Naive thymus-derived CD8-positive, alpha-beta T cell (primary cell): ENCODE data around the gene TTC4. TPM values are rescaled to one million over a fixed set of nuclear protein-coding genes. Genes with fewer than 3 reads are reported as not detected.

Experiments
- ATAC-seq, 2 donors: fragments of 150-1000 bp; cut with Tn5 transposase in 1 of 2; sonication (Bioruptor Pico), chemical (Tn5 transposase) in 1 of 2; 1 replicate in 1 of 2; 2 replicates in 1 of 2; pipeline ENCODE4 v1.10.0; 2021; ENCODE audit warnings: mild to moderate bottlenecking in 2 of 2, moderate library complexity in 2 of 2
- POLR2A ChIA-PET: fragments of 350-600 bp; sonication (Branson Sonifier 250); formaldehyde crosslinking; loops from one replicate; lab custom pipeline; 2021; ENCODE audit warnings: antibody characterized with exemption; lab: Charles Lee
- DNase-seq, 10 donors: peaks; one replicate each; pipeline versions ENCODE4 v3.0.0 to v3.0.0-alpha.2; 2020 to 2022
- H3K27ac Mint-ChIP-seq, 10 donors: one replicate each; pipeline ENCODE4 v1.8.0; 2020 to 2022; ENCODE audit warnings: mild to moderate bottlenecking in 10 of 10, mixed read lengths in 10 of 10, moderate library complexity in 4 of 10, inconsistent platforms in 1 of 10
- H3K27me3 Mint-ChIP-seq, 5 donors: one replicate each; pipeline ENCODE4 v1.8.0; 2021 to 2022; ENCODE audit warnings: mixed read lengths in 5 of 5
- H3K36me3 Mint-ChIP-seq, 3 donors: one replicate each; pipeline ENCODE4 v1.8.0; 2020 to 2022; ENCODE audit warnings: mixed read lengths in 3 of 3, mild to moderate bottlenecking in 2 of 3, inconsistent platforms in 1 of 3
- H3K4me1 Mint-ChIP-seq, 4 donors: one replicate each; pipeline ENCODE4 v1.8.0; 2021 to 2022; ENCODE audit warnings: mixed read lengths in 4 of 4
- H3K4me3 Mint-ChIP-seq, 10 donors: one replicate each; pipeline ENCODE4 v1.8.0; 2020 to 2022; ENCODE audit warnings: mild to moderate bottlenecking in 10 of 10, mixed read lengths in 10 of 10, moderate library complexity in 6 of 10, inconsistent platforms in 1 of 10
- H3K9me3 Mint-ChIP-seq, 9 donors: one replicate each; pipeline ENCODE4 v1.8.0; 2020 to 2022; ENCODE audit warnings: mixed read lengths in 9 of 9, mild to moderate bottlenecking in 3 of 9, inconsistent platforms in 1 of 9, moderate library complexity in 1 of 9
- polyA plus RNA-seq, 3 donors: library from polyadenylated mRNA; unstranded; fragments of 300-500 nt; fragmentation: Illumina TruSeq; gene quantifications; one replicate each; pipeline ENCODE4 v1.2.3, GENCODE V29; 2021
- total RNA-seq, 8 experiments: library from RNA in 2 of 8; stranded (reverse) in 2 of 8; gene quantifications; one replicate each; pipeline ENCODE4 v1.2.3 and lab custom pipeline; 2021 to 2026

TTC4 gene
- total and polyA plus RNA-seq, 5 experiments from 2014 or later: 18.7 to 23.2 (median 22.6) TPM

DNA sequence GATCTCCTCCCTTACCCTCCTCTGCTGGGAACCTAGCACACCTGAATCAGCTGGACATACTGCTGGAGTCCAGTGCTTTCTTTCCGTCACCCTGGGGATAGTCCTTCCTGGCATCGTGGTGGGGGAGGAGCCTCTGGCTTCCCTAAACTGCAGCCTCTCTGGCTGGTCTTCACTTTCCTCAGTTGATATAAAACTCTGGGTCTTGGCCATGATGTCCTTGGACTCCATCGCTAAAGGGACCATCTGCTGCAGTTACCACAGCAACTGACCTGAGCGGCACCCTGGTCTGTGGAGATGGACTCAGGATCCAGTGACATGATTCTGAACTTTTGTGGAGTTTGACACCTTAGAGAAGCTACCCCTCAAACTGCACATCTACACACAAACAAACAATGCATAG lies 25.9 kb downstream of the TTC4 start:
- Mint-ChIP-seq H3K27ac (peak overlapping the region in 2 of 10 donors; percentile 36 to 40), H3K27me3 (no peaks in the 10 kb centered on the region), H3K36me3 (peaks cover 0 to 67% (median 9%) of the 10 kb centered on the region in 3 donors), H3K4me3 (no peak overlapping the region), H3K4me1 (peaks cover 0 to 5% (median 3%) of the 10 kb centered on the region in 4 donors), H3K9me3 (no peaks in the 10 kb centered on the region)
- DNase-seq: no peak
- no peak for ATAC-seq
- POLR2A ChIA-PET: no interaction called here

DNA sequence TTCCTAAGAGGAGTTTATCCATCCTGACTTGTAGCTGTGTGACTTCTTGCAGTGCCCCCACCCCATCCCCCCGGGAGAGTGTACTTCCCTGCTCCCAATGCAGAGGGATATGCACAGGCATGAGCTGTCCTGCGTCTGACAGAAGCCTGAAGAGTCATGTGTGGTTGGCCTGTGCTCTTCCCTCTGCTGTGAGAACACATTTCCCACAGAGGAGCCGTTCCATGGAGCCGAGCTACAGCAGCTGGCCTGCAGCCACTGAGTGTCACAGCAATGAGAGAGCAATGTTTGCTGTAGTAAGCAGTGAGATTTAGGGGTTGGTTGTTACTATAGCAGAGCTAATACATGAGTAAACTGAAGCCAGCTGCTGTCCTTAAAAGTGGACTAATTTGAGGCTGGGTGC lies 26.6 kb downstream of the TTC4 start:
- POLR2A ChIA-PET: no interaction called here
- Mint-ChIP-seq H3K27ac (peak overlapping the region in 3 of 10 donors; percentile 20 to 61 (median 55)), H3K27me3 (no peaks in the 10 kb centered on the region), H3K36me3 (peaks cover 0 to 60% (median 4%) of the 10 kb centered on the region in 3 donors), H3K4me3 (no peak overlapping the region), H3K4me1 (peaks cover 0 to 2% (median 0%) of the 10 kb centered on the region in 4 donors), H3K9me3 (no peaks in the 10 kb centered on the region)
- ATAC-seq (no peak), DNase-seq (no peak)

DNA sequence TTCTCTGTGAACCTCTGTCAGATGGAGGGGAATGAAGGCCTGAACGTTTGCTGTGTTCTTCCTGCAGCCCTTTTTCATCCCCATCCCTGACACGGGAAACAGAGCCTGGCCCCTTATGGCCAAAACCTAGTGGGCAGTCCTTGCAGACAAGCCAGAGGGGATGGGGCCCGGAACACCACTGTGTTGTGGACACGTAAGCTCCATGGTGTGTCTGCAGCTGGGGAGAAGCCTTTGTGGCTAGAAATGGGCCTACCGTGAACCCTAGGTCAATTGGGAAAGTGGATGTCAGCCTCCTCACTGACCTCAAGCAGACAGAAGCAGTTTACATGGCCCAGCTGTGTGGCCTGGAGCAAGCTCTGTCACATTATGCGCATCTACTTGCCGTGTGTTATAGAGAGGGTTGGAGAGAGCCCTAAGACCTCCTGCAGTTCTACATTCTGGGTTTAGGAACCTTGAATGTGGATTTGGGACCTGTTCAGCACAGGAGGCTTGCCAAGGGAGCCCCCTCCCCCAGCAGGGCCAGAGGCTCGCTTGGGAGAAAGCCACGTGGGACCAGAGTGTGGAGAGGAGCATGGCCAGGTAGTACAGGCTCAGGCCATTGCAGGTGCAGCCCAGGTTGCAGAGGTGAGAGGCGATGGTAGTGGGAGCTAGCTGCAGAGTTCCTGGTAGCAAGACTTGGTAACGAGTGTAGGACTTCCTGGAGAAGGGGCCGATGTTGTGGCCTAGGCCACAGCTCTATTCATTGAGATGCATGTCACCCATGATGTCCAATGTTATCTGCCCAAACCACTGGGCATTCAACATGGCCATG lies 28.0 kb downstream of the TTC4 start:
- ATAC-seq: no peak
- Mint-ChIP-seq H3K4me1 (peaks cover 0 to 2% (median 0%) of the 10 kb centered on the region in 4 donors), H3K27ac (peak overlapping the region in 1 of 10 donors; percentile 66), H3K9me3 (no peaks in the 10 kb centered on the region), H3K36me3 (peaks cover 0 to 47% (median 4%) of the 10 kb centered on the region in 3 donors), H3K27me3 (no peaks in the 10 kb centered on the region), H3K4me3 (no peak overlapping the region)
- POLR2A ChIA-PET: no interaction called here
- no peak for DNase-seq

DNA sequence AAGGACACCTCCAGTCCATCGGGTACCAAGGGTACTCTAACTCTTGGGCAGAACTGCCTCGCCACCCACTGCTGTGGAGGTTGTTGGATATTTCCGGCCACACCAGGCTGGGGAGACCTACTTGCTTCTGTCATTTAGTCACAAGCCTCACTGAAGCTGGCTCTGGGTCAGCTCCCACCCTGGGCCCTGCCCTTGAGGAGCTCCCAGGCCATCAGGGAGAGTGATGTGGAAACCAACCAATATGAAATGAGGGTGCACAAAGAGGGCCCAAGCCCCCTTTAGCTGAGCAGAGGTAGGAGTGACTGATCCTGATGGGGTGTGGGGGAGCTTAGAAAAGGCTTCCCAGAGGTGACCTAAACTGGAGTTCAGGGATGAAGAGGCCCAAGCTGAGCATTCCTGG lies 29.0 kb downstream of the TTC4 start:
- Mint-ChIP-seq H3K9me3 (no peaks in the 10 kb centered on the region), H3K4me3 (no peak overlapping the region), H3K27me3 (no peaks in the 10 kb centered on the region), H3K27ac (peak overlapping the region in 1 of 10 donors; percentile 62), H3K36me3 (peaks cover 0 to 37% (median 4%) of the 10 kb centered on the region in 3 donors), H3K4me1 (peaks cover 0 to 2% (median 0%) of the 10 kb centered on the region in 4 donors)
- no peak for DNase-seq
- no peak for ATAC-seq
- POLR2A ChIA-PET: no interaction called here

DNA sequence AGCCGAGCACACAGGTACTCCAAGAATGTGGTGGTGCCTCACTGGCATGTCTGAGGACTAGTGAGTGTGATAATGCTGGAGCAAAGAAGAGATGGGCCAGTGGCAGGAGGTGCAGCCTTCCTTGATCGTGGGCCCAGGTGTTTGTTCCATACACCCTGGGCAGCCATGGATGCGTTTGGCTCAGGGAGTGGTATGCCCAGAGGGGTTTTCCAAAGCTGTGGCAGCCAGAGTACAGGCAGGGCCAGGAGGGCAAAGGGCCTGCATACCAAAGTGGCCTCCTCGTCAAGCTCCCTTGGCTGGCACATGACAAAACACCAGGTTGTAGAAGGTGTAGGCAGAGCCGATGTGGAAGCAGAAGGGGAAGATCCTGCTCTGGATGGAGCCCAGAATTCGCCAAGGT lies 29.6 kb downstream of the TTC4 start:
- Mint-ChIP-seq H3K27ac (no peak overlapping the region), H3K36me3 (peaks cover 0 to 31% (median 4%) of the 10 kb centered on the region in 3 donors), H3K4me3 (no peak overlapping the region), H3K27me3 (no peaks in the 10 kb centered on the region), H3K4me1 (peaks cover 0 to 2% (median 0%) of the 10 kb centered on the region in 4 donors), H3K9me3 (no peaks in the 10 kb centered on the region)
- DNase-seq (no peak), ATAC-seq (no peak)
- POLR2A ChIA-PET: no interaction called here

DNA sequence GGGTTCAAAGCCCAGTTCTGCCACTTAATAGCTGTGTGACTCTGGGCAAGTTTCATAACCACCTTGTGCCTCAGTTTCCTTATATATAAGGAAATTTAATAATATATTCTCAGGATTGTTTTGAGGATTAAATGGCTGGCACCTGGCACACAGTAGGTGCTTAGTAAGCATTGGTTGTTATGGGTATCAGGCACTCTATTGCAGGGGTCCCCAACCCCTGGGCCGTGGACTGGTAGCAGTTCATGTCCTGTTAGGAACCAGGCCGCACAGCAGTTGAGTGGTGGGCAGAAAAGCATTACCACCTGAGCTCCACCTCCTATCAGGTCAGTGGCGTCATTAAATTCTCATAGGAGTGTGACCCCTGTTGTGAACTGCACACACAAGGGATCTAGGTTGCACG lies 30.2 kb downstream of the TTC4 start:
- POLR2A ChIA-PET: no interaction called here
- Mint-ChIP-seq H3K4me3 (no peak overlapping the region), H3K9me3 (no peaks in the 10 kb centered on the region), H3K27ac (no peak overlapping the region), H3K4me1 (peaks cover 0 to 2% (median 0%) of the 10 kb centered on the region in 4 donors), H3K27me3 (no peaks in the 10 kb centered on the region), H3K36me3 (peaks cover 0 to 25% (median 4%) of the 10 kb centered on the region in 3 donors)
- DNase-seq (no peak), ATAC-seq (no peak)

DNA sequence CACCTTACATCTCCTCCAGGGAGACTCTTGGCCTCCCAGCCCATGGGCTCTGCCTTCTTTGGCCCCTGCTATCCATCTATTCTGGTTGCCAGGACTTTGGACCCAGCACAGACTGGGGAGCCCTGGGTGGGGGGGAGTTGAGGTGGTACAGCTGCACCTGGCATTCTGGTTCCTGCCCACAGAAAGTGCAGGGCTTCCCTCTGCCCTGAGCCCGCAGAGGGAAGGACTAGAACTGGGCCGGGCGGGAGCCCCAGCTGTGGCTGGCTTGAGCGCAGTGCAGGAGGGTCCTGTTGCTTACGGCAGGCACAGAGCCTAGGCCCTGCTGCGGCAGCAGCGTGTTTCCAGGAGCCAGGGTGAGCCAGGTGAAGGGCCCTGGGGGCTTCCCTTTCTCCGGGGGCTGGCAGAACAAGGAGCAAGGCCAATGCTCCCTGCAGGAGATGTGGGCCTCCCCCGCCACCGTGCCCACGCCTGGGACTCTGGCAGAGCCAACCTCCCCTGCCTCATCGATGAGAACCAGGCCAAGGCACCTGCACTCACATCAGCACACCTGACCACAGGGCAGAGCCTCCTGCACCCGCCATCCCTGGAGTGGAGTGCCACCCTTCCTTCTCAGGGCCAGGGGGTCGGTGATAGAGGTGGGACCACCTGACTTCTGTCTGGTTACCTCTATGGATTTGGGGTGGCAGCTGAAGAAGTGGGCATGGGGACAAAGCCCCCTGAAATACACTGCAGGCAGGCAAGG lies 32.6 kb downstream of the TTC4 start:
- POLR2A ChIA-PET: no interaction called here
- Mint-ChIP-seq H3K4me1 (no peaks in the 10 kb centered on the region), H3K27me3 (no peaks in the 10 kb centered on the region), H3K4me3 (no peak overlapping the region), H3K36me3 (peaks cover 0 to 3% (median 0%) of the 10 kb centered on the region in 3 donors), H3K9me3 (no peaks in the 10 kb centered on the region), H3K27ac (no peak overlapping the region)
- no peak for ATAC-seq
- no peak for DNase-seq

DNA sequence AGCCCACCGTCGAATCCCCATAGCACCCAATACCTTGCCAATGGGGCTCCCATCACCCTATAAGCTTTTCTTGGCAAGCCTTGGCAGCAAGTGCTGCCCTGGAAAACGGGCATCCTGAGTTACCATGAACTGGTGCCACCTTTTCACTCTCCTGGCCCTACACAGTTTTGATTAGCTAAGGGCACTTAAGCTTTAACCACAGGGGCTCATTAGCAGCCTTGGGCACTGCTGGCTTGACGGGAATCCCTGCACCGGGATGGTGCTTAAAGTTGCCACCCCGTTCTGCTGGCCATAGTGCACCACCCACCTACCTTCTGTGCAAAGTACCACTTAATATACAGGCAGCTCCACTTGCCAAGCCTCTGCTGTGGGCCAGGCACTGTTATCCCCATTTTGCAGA lies 34.9 kb downstream of the TTC4 start:
- H3K27me3 Mint-ChIP-seq: no peaks in the 10 kb centered on the region
- POLR2A ChIA-PET: no interaction called here

DNA sequence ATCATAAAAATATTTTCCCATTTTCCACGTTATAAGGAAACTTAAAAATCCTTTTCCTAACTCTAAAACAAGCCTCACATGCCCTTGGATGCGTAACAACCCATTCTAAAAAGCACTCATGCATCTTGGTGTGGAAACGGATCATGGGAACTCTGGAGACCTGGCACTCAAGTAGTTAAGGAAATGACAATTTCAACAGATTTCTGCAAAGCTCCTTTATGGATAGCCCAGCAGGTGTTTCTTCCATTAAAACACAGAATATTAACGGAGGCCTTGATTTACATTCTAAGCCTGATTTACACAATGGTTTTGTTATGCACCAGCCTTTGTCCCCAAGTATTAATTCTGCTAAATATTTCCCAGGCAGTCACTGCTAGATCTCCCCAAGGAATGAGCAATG lies 35.8 kb downstream of the TTC4 start:
- no peak for ATAC-seq
- POLR2A ChIA-PET: no interaction called here
- Mint-ChIP-seq H3K27ac (no peak overlapping the region), H3K9me3 (no peaks in the 10 kb centered on the region), H3K4me3 (no peak overlapping the region), H3K4me1 (no peaks in the 10 kb centered on the region), H3K27me3 (no peaks in the 10 kb centered on the region), H3K36me3 (peaks cover 0 to 8% (median 0%) of the 10 kb centered on the region in 3 donors)
- no peak for DNase-seq

More for the DNA sequence above, 34.9 kb downstream of the TTC4 start:
- Mint-ChIP-seq H3K4me3 (no peak overlapping the region), H3K4me1 (no peaks in the 10 kb centered on the region), H3K36me3 (peaks cover 0 to under 1% (median 0%) of the 10 kb centered on the region in 3 donors), H3K27ac (peak overlapping the region in 1 of 10 donors; percentile 40), H3K9me3 (no peaks in the 10 kb centered on the region)
- no peak for DNase-seq
- ATAC-seq: no peak

DNA sequence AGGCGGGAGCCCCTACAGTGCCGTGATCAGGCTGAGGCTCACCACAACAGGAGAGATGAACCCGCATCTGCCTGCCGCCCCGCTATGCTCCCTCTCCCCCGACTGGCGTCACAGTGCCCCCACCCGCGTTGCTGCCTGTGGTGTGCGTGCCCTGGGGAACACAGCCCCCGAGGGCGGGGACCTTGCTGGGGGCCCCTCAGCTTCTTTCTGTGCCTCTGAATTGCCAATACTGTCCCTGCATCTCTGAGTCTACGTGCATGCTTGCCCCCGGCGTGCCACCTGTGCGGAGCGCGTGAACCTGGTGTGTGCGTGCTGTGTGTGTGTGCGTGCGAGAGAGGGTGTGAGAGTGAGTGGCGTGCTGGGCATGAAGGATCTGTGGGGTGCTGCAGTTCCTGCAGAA lies 38.4 kb downstream of the TTC4 start:
- H3K9me3 Mint-ChIP-seq: no peaks in the 10 kb centered on the region
- no peaks in the 10 kb centered on the region for H3K4me1 Mint-ChIP-seq
- H3K27me3 Mint-ChIP-seq: no peaks in the 10 kb centered on the region
- DNase-seq (no peak), ATAC-seq (no peak)
- H3K36me3 Mint-ChIP-seq: peaks cover 0 to 26% (median 2%) of the 10 kb centered on the region in 3 donors
- no peak overlapping the region for H3K4me3 Mint-ChIP-seq
- peak overlapping the region in 1 of 10 donors; percentile 27 for H3K27ac Mint-ChIP-seq
- POLR2A ChIA-PET: no interaction called here

DNA sequence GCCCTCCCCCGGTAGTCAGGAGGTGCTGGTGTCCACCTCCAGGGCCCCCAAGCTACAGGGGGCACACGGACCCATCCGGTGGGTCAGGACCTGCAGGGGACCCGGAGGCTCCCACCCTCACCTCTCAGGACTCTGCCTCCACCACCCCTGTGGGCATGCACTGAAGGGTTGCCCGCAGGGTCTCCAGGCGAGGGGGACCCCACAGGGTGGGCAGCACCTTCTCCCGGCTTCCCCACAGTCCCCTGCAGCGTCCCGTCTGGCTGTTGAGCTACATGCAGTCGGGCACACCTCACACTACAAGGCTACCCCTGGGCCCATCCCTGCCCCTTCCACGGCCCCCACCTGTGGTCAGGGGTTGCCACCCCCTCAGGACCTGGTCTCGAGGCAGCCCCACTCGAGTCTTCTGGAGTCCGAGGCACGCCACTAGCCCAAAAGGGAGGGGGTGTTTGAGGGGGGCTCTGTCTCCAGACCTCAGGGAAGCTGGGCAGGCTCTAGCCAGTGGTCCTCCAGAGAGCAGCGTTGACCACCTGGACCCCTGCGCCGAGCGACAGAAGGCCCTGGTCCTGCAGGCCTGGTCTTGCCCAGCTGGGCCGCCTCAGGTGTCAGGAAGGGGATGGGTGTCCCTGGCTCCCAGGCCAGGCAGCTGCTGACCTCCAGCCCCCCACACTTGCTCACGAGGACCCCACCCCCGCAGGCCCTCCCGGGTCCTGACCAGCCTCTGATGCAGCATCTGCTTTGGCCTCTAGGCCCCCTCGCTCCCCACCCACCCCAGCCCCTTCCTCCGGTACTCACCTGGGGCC lies 39.0 kb downstream of the TTC4 start:
- no peak overlapping the region for H3K27ac Mint-ChIP-seq
- DNase-seq (no peak), ATAC-seq (no peak)
- peaks cover 0 to 5% (median 0%) of the 10 kb centered on the region in 4 donors for H3K4me1 Mint-ChIP-seq
- H3K36me3 Mint-ChIP-seq: peaks cover 0 to 28% (median 4%) of the 10 kb centered on the region in 3 donors
- no peaks in the 10 kb centered on the region for H3K27me3 Mint-ChIP-seq
- no peaks in the 10 kb centered on the region for H3K9me3 Mint-ChIP-seq
- no peak overlapping the region for H3K4me3 Mint-ChIP-seq
- POLR2A ChIA-PET: no interaction called here

DNA sequence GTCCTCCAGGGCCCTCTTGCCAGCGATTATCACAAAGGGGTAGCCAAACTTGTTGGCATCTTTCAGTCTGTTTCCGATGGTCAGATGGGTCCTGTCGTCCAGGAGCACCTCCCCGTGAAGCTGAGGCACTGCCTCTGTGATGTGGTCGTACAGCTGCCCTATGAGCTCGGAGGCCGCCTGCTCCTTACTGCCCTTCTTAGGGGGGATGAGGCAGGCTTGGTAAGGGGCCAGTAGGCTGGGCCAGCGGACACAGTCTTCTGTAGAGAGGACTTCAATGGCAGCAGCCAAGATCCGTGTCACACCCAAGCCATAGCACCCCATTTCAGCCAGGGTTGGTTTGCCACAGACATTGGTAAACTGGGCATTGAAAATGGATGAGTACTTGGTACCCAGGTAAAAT lies 42.2 kb downstream of the TTC4 start:
- Mint-ChIP-seq H3K9me3 (no peaks in the 10 kb centered on the region), H3K4me1 (peaks cover 9 to 20% (median 13%) of the 10 kb centered on the region in 4 donors), H3K4me3 (no peak overlapping the region), H3K27me3 (no peaks in the 10 kb centered on the region), H3K27ac (no peak overlapping the region), H3K36me3 (peaks cover 0 to 28% (median 4%) of the 10 kb centered on the region in 3 donors)
- ATAC-seq (no peak), DNase-seq (no peak)
- POLR2A ChIA-PET: no interaction called here
